Glutamatergic neuron (in vitro differentiated cells): ENCODE data around the gene AACS. TPM values are rescaled to one million over a fixed set of nuclear protein-coding genes. Genes with fewer than 3 reads are reported as not detected.
"Not testable (repeated sequence)": the region's sequence is repeated elsewhere in the genome, so short reads cannot be mapped to it uniquely, and the experiment has no call there.

Experiments
- DNase-seq: peaks from one replicate; pipeline ENCODE4 v3.0.0; 2022
- H3K27ac Mint-ChIP-seq: one replicate; pipeline ENCODE4 v1.8.0; 2020; ENCODE audit warnings: mild to moderate bottlenecking, mixed read lengths, inconsistent platforms; ENCODE audit not compliant: unreplicated experiment
- H3K27me3 Mint-ChIP-seq: one replicate; pipeline ENCODE4 v1.8.0; 2020; ENCODE audit warnings: mild to moderate bottlenecking, moderate library complexity, mixed read lengths, inconsistent platforms; ENCODE audit not compliant: unreplicated experiment
- H3K36me3 Mint-ChIP-seq: one replicate; pipeline ENCODE4 v1.8.0; 2020; ENCODE audit warnings: mild to moderate bottlenecking, mixed read lengths, inconsistent platforms; ENCODE audit not compliant: unreplicated experiment
- H3K4me1 Mint-ChIP-seq: one replicate; pipeline ENCODE4 v1.8.0; 2020; ENCODE audit warnings: mild to moderate bottlenecking, low read depth, mixed read lengths, inconsistent platforms; ENCODE audit not compliant: unreplicated experiment
- H3K4me3 Mint-ChIP-seq: one replicate; pipeline ENCODE4 v1.8.0; 2020; ENCODE audit warnings: mild to moderate bottlenecking, mixed read lengths, inconsistent platforms; ENCODE audit not compliant: unreplicated experiment
- H3K9me3 Mint-ChIP-seq: one replicate; pipeline ENCODE4 v1.8.0; 2020; ENCODE audit warnings: mild to moderate bottlenecking, moderate library complexity, mixed read lengths, inconsistent platforms; ENCODE audit not compliant: unreplicated experiment
- total RNA-seq: library from RNA; stranded (reverse); fragmentation: NEBNext Ultra II Directional; extraction: Animal tissue kit (Norgen Biotek cat#: 25700); gene quantifications from one replicate; pipeline ENCODE4 v1.2.1, GENCODE V29; 2021; ENCODE audit not compliant: unreplicated experiment
- TF ChIP-seq, protein P1 (sequence below): fragments of 200-600 bp; sonication (generic); IDR thresholded peaks from one replicate; pipeline ENCODE4 v1.5.0; 2021; ENCODE audit not compliant: partially characterized antibody, unreplicated experiment

Gene AACS
- total RNA-seq, 1 donor from 2014 or later, result 59.3 TPM

DNA sequence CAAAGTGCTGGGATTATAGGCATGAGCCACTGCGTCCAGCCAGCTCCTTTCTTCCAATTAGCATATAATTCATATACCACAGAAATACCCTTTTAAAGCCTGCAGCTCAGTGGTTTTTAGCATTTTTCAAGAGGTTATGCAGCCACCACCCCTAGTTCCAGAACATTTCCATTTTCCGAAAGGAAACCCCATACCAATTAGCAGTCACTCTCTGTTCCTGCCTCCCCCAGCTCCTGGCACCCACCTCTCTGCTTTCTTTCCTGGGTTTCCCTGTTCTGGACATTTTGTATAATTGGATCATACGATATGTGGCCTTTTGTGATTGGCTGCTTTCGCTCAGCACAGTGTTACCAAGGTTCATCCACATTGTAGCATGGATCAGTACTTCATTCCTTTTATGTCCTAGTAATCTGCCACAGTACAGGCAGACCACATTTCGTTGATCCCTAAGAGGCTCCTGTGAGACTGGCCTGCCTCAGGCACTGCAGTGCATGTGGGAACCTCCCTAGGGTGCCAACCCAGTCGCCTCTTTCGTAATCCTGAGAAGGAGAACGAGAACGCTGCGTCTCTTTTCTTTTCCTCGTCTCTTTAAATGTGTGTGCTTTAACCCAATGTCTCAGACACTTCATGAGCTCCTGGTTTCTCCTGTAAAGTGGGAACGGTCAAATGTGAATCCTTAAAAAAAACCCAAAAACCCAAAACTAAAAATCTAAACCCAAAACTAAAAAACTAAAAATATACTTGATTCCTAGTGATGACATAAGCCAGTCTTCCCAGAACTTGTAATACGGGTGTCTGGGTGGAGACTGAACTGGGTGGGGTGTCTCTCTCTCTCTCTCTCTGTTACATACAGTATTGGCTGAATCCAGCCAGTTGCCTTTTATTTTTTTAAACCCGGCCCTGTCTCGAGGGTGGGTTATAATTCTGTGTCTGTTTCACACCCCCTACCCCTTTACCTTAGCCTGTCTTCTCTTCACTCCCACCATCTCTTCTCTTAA lies 14.7 kb downstream of the AACS start:
- Mint-ChIP-seq H3K9me3 (no peaks in the 10 kb centered on the region), H3K4me1 (peaks cover 6% of the 10 kb centered on the region), H3K27ac (peak overlapping the region; percentile 0), H3K4me3 (no peak overlapping the region), H3K27me3 (peaks cover 1% of the 10 kb centered on the region), H3K36me3 (peaks cover 12% of the 10 kb centered on the region)
- no peak for DNase-seq
- TF ChIP-seq, protein P1, sequence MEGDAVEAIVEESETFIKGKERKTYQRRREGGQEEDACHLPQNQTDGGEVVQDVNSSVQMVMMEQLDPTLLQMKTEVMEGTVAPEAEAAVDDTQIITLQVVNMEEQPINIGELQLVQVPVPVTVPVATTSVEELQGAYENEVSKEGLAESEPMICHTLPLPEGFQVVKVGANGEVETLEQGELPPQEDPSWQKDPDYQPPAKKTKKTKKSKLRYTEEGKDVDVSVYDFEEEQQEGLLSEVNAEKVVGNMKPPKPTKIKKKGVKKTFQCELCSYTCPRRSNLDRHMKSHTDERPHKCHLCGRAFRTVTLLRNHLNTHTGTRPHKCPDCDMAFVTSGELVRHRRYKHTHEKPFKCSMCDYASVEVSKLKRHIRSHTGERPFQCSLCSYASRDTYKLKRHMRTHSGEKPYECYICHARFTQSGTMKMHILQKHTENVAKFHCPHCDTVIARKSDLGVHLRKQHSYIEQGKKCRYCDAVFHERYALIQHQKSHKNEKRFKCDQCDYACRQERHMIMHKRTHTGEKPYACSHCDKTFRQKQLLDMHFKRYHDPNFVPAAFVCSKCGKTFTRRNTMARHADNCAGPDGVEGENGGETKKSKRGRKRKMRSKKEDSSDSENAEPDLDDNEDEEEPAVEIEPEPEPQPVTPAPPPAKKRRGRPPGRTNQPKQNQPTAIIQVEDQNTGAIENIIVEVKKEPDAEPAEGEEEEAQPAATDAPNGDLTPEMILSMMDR, result no peak

DNA sequence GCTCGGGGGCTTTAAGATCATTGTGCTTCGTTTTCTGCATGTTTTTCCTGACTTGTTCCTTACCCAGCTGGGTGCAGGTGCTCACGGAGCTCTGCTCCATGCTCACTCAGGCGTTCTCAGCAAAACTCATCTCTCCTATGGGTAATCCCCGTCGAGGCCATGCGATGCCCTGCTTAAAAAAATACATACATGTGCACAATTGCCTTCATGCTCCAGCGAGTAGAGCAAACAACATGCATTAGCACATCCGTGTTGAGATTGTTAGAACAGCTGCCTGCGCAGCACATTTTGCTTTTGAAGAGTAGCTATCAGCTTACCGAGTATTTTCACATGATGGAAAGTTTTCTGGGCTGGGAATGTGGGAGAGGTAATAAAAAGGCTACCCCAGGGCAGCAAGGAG lies 16.2 kb downstream of the AACS start:
- no peak overlapping the region for H3K4me3 Mint-ChIP-seq

DNA sequence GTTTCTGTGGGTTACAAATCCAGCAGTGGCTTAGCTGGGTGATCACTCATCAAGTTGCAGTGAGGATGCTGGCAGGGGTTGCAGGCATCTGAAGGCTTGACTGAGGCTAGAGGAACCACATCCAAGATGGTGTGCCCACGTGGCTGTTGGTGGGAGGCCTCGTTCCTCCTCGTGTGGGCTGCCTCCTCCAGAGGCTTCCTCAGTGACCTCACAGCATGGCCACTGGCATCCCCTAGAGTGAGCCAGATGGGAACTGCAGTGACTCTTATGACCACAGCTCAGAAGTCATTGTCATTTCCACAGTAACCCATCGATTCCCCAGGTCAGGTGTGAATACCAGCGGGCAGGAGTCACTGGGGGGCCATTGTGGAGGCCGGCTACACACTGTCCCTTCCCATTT lies 17.8 kb downstream of the AACS start:
- Mint-ChIP-seq H3K27me3 (peaks cover 4% of the 10 kb centered on the region), H3K9me3 (peaks cover 4% of the 10 kb centered on the region), H3K27ac (no peak overlapping the region), H3K4me1 (peaks cover 10% of the 10 kb centered on the region), H3K36me3 (peaks cover 11% of the 10 kb centered on the region), H3K4me3 (no peak overlapping the region)
- no peak for DNase-seq
- TF ChIP-seq, protein P1, result no peak

More for the DNA sequence above, 16.2 kb downstream of the AACS start:
- peak overlapping the region; percentile 52 for H3K27ac Mint-ChIP-seq
- H3K9me3 Mint-ChIP-seq, result peaks cover 2% of the 10 kb centered on the region
- H3K27me3 Mint-ChIP-seq, result peaks cover 4% of the 10 kb centered on the region
- DNase-seq, result no peak
- peaks cover 9% of the 10 kb centered on the region for H3K4me1 Mint-ChIP-seq
- H3K36me3 Mint-ChIP-seq, result peaks cover 10% of the 10 kb centered on the region
- TF ChIP-seq, protein P1, result no peak

DNA sequence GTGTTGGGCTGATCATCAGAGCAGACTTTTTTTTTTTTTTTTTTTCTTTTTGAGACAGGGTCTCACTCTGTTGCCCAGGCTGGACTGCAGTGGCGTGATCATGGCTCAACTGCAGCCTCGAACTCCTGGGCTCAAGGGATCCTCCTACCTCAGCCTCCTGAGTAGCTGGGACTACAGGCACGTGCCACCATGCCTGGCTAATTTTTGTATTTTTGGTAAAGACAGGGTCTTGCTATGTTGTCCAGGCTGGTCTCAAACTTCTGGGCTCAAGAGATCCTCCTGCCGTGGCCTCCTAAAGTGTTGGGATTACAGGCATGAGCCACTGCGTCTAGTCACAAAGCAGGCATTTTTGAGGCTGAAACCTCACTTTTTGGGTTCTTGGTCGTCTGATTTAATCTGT lies 23.0 kb downstream of the AACS start:
- H3K4me3 Mint-ChIP-seq, result not testable (repeated sequence)

DNA sequence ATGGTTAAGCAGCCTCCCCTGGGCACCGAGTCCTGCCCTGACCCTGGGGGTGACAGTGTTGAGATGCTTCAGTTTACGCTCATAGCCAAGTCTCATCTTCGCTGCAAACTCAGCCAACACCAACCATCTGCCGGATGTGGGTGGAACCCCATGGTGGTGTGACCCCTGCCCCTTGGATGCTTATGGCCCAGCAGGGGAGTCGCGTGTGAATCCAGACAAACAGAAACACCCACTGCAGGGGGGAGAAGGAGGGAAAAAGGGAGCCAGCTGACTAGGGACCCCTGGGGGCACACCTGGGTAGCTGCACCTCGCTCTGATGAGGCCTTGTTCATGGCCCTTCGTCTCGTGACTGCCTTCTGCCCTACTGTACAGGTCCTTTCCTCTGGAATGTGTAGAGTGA lies 23.8 kb downstream of the AACS start:
- Mint-ChIP-seq H3K4me1 (peaks cover 19% of the 10 kb centered on the region), H3K27me3 (peaks cover 11% of the 10 kb centered on the region), H3K4me3 (no peak overlapping the region), H3K27ac (no peak overlapping the region), H3K9me3 (peaks cover 8% of the 10 kb centered on the region), H3K36me3 (peaks cover 7% of the 10 kb centered on the region)
- TF ChIP-seq, protein P1, result no peak
- DNase-seq, result no peak

More for the DNA sequence above, 23.0 kb downstream of the AACS start:
- H3K27me3 Mint-ChIP-seq, result peaks cover 10% of the 10 kb centered on the region
- not testable (repeated sequence) for H3K27ac Mint-ChIP-seq, H3K36me3 Mint-ChIP-seq, H3K9me3 Mint-ChIP-seq, DNase-seq
- H3K4me1 Mint-ChIP-seq, result peaks cover 18% of the 10 kb centered on the region
